ENCODE data around the gene EFHC2.

DNA sequence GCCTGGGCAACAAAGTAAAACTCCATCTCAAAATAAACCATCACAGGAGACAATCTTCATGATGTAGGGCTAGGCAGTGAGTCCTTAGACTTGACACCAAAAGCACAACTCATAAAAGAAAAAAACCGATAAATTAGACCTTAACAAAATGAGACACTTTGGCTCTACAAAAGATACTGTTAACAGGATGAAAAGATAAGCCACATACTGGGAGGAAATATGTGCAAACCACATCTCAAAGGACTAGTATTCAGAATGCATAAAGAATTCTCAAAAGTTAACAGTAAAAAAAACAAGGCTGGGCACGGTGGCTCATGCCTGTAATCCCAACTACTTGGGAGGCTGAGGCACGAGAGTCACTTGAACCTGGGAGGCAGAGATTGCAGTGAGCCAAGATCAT is 13.2 kb downstream of the EFHC2 start:
- TF ChIP-seq ZNF274 (IDR thresholded peaks at IDR 0.05; ENCODE audit: low read depth, low read length): no peak
- TF ChIP-seq YY1 (IDR thresholded peaks at IDR 0.05; ENCODE audit: insufficient read depth, insufficient read length): no peak
